ENCODE measurements around the gene OR52M1. TPM values are rescaled to one million over a fixed set of nuclear protein-coding genes. Genes with fewer than 3 reads are reported as not detected.
"Not testable (repeated sequence)": the region's sequence is repeated elsewhere in the genome, so short reads cannot be mapped to it uniquely, and the experiment has no call there.

OR52M1 gene
- total RNA-seq, 1 donor = not detected

GRCh38 chr11:4522752-4523151, 22.2 kb upstream of the OR52M1 start:
- no peak for DNase-seq (ENCODE audit: insufficient read length, low spot score, missing footprints)
- Histone ChIP-seq H4K20me1 (ENCODE audit: insufficient read depth, low read length) (no peaks in the 10 kb centered on the region), H3K9me3 (ENCODE audit: low read depth, low read length) (no peaks in the 10 kb centered on the region), H3K27ac (ENCODE audit: low read depth, low read length) (no peak overlapping the region), H3K4me2 (ENCODE audit: insufficient read depth, low read length) (no peak overlapping the region), H3K4me3 (ENCODE audit: insufficient read depth, low read length) (no peak overlapping the region), H3K4me1 (ENCODE audit: insufficient read depth, low read length) (no peaks in the 10 kb centered on the region), H2AFZ (ENCODE audit: low read length) (no peak overlapping the region), H3K79me2 (ENCODE audit: insufficient read depth, low read length) (no peaks in the 10 kb centered on the region), H3K27me3 (ENCODE audit: insufficient read depth, low read length) (no peaks in the 10 kb centered on the region), H3K36me3 (ENCODE audit: insufficient read depth, low read length) (no peaks in the 10 kb centered on the region)
- TF ChIP-seq, protein P1, sequence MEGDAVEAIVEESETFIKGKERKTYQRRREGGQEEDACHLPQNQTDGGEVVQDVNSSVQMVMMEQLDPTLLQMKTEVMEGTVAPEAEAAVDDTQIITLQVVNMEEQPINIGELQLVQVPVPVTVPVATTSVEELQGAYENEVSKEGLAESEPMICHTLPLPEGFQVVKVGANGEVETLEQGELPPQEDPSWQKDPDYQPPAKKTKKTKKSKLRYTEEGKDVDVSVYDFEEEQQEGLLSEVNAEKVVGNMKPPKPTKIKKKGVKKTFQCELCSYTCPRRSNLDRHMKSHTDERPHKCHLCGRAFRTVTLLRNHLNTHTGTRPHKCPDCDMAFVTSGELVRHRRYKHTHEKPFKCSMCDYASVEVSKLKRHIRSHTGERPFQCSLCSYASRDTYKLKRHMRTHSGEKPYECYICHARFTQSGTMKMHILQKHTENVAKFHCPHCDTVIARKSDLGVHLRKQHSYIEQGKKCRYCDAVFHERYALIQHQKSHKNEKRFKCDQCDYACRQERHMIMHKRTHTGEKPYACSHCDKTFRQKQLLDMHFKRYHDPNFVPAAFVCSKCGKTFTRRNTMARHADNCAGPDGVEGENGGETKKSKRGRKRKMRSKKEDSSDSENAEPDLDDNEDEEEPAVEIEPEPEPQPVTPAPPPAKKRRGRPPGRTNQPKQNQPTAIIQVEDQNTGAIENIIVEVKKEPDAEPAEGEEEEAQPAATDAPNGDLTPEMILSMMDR (IDR thresholded peaks at IDR 0.05; ENCODE audit: extremely low read depth, low read depth, low read length) = no peak

DNA sequence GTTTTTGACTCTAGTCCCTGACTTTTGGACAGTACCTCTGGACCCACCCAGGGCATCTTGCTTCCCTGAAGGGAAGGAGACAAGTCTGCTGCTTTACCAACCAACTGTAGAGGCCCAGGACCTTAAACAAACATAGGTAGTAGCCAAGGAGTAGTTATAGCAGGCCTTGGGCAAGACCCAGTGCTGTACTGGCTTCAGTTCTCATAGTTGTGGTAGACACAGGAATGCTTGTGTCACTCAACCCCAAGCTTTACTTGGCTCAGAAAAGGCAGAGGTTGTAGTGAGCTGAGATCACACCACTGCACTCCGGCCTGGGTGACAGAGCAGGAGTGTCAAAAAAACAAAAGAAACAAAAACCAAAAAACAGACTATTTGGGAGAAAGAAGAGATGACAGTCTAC, 21.3 kb upstream of the OR52M1 start:
- Histone ChIP-seq H3K4me3 (ENCODE audit: insufficient read depth, low read length) (no peak overlapping the region), H4K20me1 (ENCODE audit: insufficient read depth, low read length) (no peaks in the 10 kb centered on the region), H2AFZ (ENCODE audit: low read length) (no peak overlapping the region), H3K4me2 (ENCODE audit: insufficient read depth, low read length) (no peak overlapping the region), H3K27me3 (ENCODE audit: insufficient read depth, low read length) (no peaks in the 10 kb centered on the region), H3K4me1 (ENCODE audit: insufficient read depth, low read length) (no peaks in the 10 kb centered on the region), H3K9me3 (ENCODE audit: low read depth, low read length) (no peaks in the 10 kb centered on the region), H3K27ac (ENCODE audit: low read depth, low read length) (no peak overlapping the region), H3K79me2 (ENCODE audit: insufficient read depth, low read length) (no peaks in the 10 kb centered on the region), H3K36me3 (ENCODE audit: insufficient read depth, low read length) (no peaks in the 10 kb centered on the region)
- DNase-seq (ENCODE audit: insufficient read length, low spot score, missing footprints) = no peak
- TF ChIP-seq, protein P1 (IDR thresholded peaks at IDR 0.05; ENCODE audit: extremely low read depth, low read depth, low read length) = no peak

- Histone ChIP-seq H3K9me3 (ENCODE audit: low read depth, low read length) (no peaks in the 10 kb centered on the region), H2AFZ (ENCODE audit: low read length) (no peak overlapping the region), H3K79me2 (ENCODE audit: insufficient read depth, low read length) (no peaks in the 10 kb centered on the region), H3K4me1 (ENCODE audit: insufficient read depth, low read length) (no peaks in the 10 kb centered on the region), H4K20me1 (ENCODE audit: insufficient read depth, low read length) (no peaks in the 10 kb centered on the region), H3K27ac (ENCODE audit: low read depth, low read length) (no peak overlapping the region), H3K27me3 (ENCODE audit: insufficient read depth, low read length) (no peaks in the 10 kb centered on the region), H3K36me3 (ENCODE audit: insufficient read depth, low read length) (no peaks in the 10 kb centered on the region), H3K4me3 (ENCODE audit: insufficient read depth, low read length) (no peak overlapping the region), H3K4me2 (ENCODE audit: insufficient read depth, low read length) (no peak overlapping the region)
- DNase-seq (ENCODE audit: insufficient read length, low spot score, missing footprints) = no peak
- TF ChIP-seq, protein P1 (IDR thresholded peaks at IDR 0.05; ENCODE audit: extremely low read depth, low read depth, low read length) = no peak
These were observed 17.1 kb upstream of the OR52M1 start for GRCh38 chr11:4527926-4528325.

GRCh38 chr11:4531686-4532085, 13.3 kb upstream of the OR52M1 start:
- H3K27ac ChIP-seq (ENCODE audit: low read depth, low read length); H3K4me2 ChIP-seq (ENCODE audit: insufficient read depth, low read length); H3K27me3 ChIP-seq (ENCODE audit: insufficient read depth, low read length); H3K9me3 ChIP-seq (ENCODE audit: low read depth, low read length); H4K20me1 ChIP-seq (ENCODE audit: insufficient read depth, low read length); H3K4me1 ChIP-seq (ENCODE audit: insufficient read depth, low read length); H3K36me3 ChIP-seq (ENCODE audit: insufficient read depth, low read length); H3K4me3 ChIP-seq (ENCODE audit: insufficient read depth, low read length); H2AFZ ChIP-seq (ENCODE audit: low read length); H3K79me2 ChIP-seq (ENCODE audit: insufficient read depth, low read length); DNase-seq (ENCODE audit: insufficient read length, low spot score, missing footprints): not testable (repeated sequence)
